ENCODE data around the gene CPNE5.

CPNE5 gene

DNA sequence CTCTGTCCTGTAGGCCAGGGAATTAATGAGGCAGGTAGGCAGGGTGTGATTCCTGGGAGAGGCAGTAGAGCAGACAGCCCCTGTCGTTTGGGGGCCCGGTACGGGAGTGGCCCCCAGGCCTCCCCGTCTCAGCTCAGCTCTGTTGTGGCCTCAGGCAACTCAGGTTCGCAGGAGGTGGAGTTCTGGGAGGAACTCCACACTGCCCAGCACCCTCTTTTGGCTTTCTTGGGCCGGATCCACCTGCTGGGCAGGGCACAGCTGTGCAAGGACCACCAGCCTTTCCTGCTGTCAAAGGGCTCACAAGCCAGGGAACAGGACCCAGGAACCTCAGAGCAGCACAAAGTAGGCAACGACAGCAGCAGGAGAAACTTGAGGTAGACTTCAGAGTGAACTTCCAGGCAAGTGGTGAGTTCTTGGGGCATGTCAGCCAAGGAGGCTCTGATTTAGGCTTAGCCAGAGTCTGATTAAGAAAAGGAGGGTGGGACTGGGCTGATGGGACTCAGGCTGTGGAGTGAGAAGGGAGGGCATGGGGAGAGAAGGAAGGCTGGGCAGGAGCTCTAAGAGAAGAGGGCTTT, 104.7 kb downstream of the CPNE5 start:
- TF ChIP-seq, protein P1, sequence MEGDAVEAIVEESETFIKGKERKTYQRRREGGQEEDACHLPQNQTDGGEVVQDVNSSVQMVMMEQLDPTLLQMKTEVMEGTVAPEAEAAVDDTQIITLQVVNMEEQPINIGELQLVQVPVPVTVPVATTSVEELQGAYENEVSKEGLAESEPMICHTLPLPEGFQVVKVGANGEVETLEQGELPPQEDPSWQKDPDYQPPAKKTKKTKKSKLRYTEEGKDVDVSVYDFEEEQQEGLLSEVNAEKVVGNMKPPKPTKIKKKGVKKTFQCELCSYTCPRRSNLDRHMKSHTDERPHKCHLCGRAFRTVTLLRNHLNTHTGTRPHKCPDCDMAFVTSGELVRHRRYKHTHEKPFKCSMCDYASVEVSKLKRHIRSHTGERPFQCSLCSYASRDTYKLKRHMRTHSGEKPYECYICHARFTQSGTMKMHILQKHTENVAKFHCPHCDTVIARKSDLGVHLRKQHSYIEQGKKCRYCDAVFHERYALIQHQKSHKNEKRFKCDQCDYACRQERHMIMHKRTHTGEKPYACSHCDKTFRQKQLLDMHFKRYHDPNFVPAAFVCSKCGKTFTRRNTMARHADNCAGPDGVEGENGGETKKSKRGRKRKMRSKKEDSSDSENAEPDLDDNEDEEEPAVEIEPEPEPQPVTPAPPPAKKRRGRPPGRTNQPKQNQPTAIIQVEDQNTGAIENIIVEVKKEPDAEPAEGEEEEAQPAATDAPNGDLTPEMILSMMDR (IDR thresholded peaks at IDR 0.05; ENCODE audit: extremely low read depth, missing control alignments): no peak
- DNase-seq (ENCODE audit: low spot score): no peak

DNA sequence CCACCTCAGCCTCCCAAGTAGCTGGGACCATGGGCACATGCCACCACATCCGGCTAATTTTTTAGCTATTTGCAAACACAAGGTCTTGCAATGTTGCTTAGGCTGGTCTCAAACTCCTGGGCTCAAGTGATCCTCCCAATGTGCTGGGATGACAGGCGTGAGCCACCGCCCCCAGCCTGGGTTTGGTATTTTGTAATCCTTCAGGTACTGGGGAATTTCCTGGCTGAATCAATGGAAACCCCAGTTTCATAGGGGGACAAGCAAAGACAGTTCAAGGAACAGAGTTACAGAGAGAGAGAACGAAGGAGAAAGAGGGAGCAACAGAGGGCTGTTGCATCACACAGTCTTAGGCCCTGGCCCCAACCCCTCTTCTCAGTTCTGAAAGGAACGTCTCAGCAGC, 105.9 kb downstream of the CPNE5 start:
- TF ChIP-seq, protein P1 (IDR thresholded peaks at IDR 0.05; ENCODE audit: extremely low read depth, missing control alignments): no peak
- DNase-seq (ENCODE audit: low spot score): no peak

DNA sequence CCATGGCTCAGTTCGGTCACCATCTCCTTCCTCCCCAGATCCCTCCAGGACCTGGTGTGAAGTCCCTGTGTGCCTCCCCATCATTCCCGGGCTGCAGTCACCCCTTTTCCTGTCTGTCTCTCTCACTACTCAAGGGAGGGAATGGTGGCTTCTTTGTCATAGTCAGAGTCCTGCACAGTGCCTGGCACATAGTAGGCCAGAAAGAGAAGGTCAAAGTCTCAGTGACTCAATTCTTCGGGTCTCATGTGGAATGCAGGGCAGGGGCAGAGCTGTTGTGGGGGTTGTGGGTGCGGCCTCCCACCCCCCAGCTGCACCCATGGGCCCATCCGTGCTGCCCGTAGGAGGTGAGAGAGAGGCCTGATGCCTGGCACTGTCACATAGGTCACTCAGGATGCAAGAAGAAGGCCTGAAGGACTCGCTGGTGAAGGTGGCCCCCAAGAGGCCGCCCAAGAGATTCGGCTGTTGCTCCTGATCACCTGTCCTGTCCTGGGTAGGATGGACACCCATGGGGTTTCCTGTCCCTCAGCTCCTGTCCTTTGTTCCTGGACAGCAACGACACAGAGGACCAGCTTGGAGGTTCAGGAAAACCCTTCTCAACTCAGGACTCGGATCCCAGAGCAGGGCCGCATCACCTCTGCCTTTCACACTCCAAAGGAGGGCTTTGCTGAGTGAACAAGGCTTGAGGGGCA, 107.5 kb downstream of the CPNE5 start:
- no peak for DNase-seq (ENCODE audit: low spot score)
- TF ChIP-seq, protein P1 (IDR thresholded peaks at IDR 0.05; ENCODE audit: extremely low read depth, missing control alignments): no peak

DNA sequence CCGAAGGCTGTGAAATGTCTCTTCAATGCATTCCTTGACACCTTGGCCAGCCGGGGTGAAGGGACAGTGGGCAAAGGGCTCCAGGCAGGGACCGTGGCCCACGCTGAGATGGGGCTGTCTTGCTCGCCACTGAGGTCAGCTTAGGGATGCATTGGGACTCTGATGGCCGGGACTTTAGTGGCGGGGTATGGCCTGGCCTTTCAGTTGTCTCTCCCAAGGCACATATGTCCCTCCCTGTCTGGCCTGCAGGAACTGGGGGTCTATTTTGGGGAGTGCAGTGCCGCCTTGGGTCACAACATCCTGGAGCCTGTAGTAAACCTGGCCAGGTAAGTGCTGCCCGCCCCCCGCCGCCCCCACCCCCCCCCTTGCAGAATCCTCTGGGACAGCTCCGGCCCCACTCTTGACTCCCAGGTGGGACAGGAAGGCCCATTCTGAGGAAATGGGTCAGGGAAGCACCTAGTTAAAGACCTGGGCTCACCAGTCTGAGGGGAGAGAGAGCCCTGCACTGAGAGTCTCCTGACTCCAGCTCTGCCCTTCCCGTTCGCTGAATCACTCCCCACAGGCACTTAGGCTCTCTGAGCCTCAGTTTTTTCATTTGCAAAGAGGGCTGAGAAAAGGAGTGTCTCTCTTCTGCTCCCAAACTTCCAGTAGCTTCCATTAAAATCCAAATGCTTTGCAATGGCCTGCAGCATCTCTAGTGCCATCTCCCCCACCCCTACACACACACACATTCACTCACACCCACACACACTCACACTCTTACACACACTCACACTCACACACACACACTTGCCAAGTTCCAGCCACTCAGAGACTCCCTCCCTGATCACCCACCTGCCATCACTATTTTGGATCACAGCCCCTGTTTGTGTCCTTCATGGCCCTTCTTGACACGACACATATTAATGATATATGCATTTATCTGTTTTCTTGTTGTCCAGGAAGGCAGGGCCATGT, 108.5 kb downstream of the CPNE5 start:
- no peak for DNase-seq (ENCODE audit: low spot score)
- TF ChIP-seq, protein P1 (IDR thresholded peaks at IDR 0.05; ENCODE audit: extremely low read depth, missing control alignments): no peak

DNA sequence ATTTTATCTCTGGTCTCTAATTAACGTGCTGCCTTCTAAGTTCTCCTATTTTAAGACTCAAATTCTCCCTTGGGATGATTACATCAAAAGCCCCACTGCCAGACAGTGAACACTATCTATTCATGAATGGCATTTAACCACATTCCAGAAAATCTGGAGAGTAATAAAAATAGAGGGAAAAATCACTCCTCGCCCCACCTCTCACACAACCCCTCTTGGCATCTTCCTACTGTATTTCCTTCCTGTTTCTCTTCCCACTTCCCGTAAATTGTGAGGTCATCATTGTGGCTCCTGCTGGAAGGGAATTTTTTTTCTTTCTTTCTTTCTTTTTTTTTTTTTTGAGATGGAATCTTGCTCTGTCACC, 110.1 kb downstream of the CPNE5 start:
- TF ChIP-seq, protein P1 (IDR thresholded peaks at IDR 0.05; ENCODE audit: extremely low read depth, missing control alignments): no peak
- no peak for DNase-seq (ENCODE audit: low spot score)

DNA sequence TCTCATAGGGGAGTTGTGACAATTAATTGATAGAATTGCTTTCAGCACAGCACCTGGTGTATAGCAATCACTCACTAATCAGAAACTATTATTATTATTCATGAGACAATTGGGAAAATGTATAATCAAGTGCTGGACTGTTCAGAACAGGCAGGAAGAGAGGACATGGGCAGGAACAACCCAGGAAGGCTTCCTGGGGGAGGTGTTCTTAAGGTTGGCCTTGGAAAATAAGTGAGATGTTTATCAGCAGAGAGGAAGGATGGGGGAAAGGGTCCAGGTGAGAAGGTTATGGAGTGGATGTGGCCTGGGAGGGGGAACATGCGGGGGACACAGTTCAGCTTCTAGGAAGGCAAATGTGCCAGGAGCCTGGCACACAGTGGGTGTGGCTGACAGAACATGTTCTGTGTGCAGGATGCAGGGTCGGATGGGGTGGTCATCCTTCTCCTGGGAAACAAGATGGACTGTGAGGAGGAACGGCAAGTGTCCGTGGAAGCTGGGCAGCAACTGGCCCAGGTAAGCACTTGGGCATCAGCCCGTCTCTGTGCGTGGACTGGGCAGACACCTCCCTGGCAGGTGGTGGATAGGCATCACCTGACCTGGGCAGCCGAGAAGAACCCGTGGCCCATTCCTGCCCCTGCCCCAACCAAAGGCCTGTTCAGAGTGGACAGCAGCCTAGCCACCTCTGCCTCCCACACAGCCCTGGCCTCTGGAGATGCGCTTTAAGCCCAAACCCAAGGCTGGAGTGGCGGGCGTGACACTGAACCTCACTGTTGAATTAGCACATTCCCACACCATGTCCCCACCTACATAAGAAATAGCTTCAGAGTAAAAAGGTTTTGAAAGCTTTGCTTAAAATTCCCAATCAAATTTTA, 110.7 kb downstream of the CPNE5 start:
- TF ChIP-seq, protein P1 (IDR thresholded peaks at IDR 0.05; ENCODE audit: extremely low read depth, missing control alignments): no peak
- no peak for DNase-seq (ENCODE audit: low spot score)

Measured in GM20000 (cell line).